OCI-LY3 (cell line): ENCODE measurements around the gene KIF1B.

Source experiments
- H2AFZ ChIP-seq: fragments of 200-600, 300-600 bp; shearing (Covaris generic); 2 replicates; pipeline ENCODE4 v1.6.0; 2014; ENCODE audit warnings: antibody characterized with exemption, low read depth, low read length
- H3K27ac ChIP-seq: fragments of 200-600, 300-600 bp; sonication (generic); 2 replicates; pipeline ENCODE4 v1.5.1; 2014; ENCODE audit warnings: mild to moderate bottlenecking, low read length, moderate library complexity, mixed read lengths
- H3K27me3 ChIP-seq: fragments of 200-600, 300-600 bp; sonication (generic); 2 replicates; pipeline ENCODE4 v1.6.1; 2014; ENCODE audit warnings: low read depth, low read length, mixed read lengths
- H3K36me3 ChIP-seq: fragments of 200-600, 300-600 bp; sonication (generic); replicated peaks from 2 replicates; pipeline ENCODE3; 2014; ENCODE audit warnings: low read depth, low read length, mixed read lengths
- H3K4me1 ChIP-seq: fragments of 300-600, 200-600 bp; sonication (generic); 2 replicates; pipeline ENCODE4 v1.6.1; 2014; ENCODE audit warnings: low read length, mixed read lengths
- H3K4me2 ChIP-seq: fragments of 200-600, 300-600 bp; sonication (generic); 2 replicates; pipeline ENCODE4 v1.6.1; 2014; ENCODE audit warnings: low read length, mixed read lengths
- H3K4me3 ChIP-seq: fragments of 300-600, 200-600 bp; sonication (generic); 2 replicates; pipeline ENCODE4 v1.5.1; 2014; ENCODE audit warnings: antibody characterized with exemption, mild to moderate bottlenecking, low read length, moderate library complexity
- H3K79me2 ChIP-seq: fragments of 300-600, 200-600 bp; shearing (Covaris generic); 2 replicates; pipeline ENCODE4 v1.6.1; 2014; ENCODE audit warnings: mild to moderate bottlenecking, low read length, mixed read lengths
- H3K9ac ChIP-seq: fragments of 300-600, 200-600 bp; shearing (Covaris generic); 2 replicates; pipeline ENCODE4 v1.6.0; 2014; ENCODE audit warnings: mild to moderate bottlenecking, low read length, moderate library complexity
- H3K9me3 ChIP-seq: fragments of 200-600, 300-600 bp; shearing (Covaris generic); 2 replicates; pipeline ENCODE4 v1.6.1; 2014; ENCODE audit warnings: low read length, mixed read lengths; ENCODE audit not compliant: insufficient read depth
- H4K20me1 ChIP-seq: fragments of 200-600, 300-600 bp; sonication (generic); 2 replicates; pipeline ENCODE4 v1.6.1; 2016; ENCODE audit warnings: low read length, mixed read lengths; ENCODE audit not compliant: insufficient read depth
- EZH2phosphoT487 ChIP-seq: fragments of 200-600 bp; shearing (Covaris generic); IDR thresholded peaks from 2 replicates; pipeline ENCODE4 v1.6.1; 2018; ENCODE audit warnings: antibody characterized with exemption, mixed run types, low read depth
- TF ChIP-seq, protein P1 (sequence below): fragments of 200-600, 300-600 bp; sonication (generic); IDR thresholded peaks from 2 replicates; pipeline ENCODE4 v1.5.1; 2014; ENCODE audit warnings: antibody characterized with exemption, low read length, low read depth

The KIF1B gene

DNA sequence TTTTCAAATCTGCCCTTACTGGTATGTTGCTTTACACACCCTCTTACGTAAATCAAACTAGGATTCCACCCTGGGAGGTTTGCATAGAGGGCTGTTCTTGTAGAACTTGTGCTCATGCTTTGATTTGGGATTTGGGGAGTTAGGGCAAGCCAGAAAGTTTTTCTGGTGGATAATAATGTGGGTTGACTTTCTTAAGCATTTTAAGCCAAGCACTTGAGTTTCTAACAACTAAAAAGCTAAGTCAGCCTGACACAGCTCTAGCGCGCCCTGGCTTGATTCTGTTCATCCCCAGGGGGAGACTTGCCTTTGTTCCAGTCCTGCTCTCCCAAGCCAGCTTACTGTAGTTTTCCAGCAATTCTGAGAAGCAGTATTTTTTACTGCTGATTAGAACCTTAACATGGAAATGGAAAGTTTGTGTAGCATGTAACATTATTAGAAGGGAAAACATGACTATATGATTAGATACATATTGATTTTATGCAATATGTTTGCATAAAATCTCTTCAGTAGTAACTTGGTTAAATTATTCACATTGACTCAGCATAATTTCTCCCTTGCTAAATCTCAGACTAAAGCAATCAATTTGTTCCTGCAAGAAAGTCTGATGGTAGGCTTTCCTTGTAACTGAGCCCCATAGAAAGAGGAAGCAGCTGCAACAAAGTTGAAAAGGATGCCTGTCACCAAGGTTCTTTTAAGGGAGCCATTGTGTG is 177.5 kb downstream of the KIF1B start:
- Histone ChIP-seq H4K20me1 (no peaks in the 10 kb centered on the region), H3K27ac (peak overlapping the region; percentile 54), H3K4me1 (peaks cover 13% of the 10 kb centered on the region), H3K9ac (peak overlapping the region; percentile 19; the same call in 1 of the 2 replicates), H3K4me3 (peak overlapping the region; percentile 52), H3K4me2 (peak overlapping the region; percentile 51), H3K79me2 (no peaks in the 10 kb centered on the region), H3K36me3 (no peaks in the 10 kb centered on the region), H3K9me3 (no peaks in the 10 kb centered on the region), H3K27me3 (no peaks in the 10 kb centered on the region), H2AFZ (peak overlapping the region; percentile 27; the same call in 1 of the 2 replicates)
- TF ChIP-seq, protein P1, sequence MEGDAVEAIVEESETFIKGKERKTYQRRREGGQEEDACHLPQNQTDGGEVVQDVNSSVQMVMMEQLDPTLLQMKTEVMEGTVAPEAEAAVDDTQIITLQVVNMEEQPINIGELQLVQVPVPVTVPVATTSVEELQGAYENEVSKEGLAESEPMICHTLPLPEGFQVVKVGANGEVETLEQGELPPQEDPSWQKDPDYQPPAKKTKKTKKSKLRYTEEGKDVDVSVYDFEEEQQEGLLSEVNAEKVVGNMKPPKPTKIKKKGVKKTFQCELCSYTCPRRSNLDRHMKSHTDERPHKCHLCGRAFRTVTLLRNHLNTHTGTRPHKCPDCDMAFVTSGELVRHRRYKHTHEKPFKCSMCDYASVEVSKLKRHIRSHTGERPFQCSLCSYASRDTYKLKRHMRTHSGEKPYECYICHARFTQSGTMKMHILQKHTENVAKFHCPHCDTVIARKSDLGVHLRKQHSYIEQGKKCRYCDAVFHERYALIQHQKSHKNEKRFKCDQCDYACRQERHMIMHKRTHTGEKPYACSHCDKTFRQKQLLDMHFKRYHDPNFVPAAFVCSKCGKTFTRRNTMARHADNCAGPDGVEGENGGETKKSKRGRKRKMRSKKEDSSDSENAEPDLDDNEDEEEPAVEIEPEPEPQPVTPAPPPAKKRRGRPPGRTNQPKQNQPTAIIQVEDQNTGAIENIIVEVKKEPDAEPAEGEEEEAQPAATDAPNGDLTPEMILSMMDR: no peak
- TF ChIP-seq EZH2phosphoT487: no peak

DNA sequence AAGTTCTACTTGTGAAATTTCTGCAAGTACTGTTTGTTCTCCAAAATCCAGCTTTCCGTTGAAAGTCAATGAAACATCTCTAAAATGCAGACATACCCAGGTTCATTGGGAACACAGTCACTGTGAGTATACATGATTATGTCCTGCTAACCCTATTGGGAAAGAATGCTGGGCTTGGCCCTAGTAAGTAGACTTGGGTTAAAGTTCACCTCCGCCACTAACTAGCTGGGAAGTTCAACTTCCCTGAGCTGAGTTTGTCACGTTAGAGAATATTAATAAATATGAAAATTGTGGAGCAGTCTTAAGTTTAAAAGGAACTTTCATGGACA is 178.0 kb downstream of the KIF1B start:
- Histone ChIP-seq H3K9ac (no peak overlapping the region), H3K27ac (no peak overlapping the region), H3K4me2 (peak overlapping the region; percentile 51), H3K36me3 (no peaks in the 10 kb centered on the region), H3K79me2 (no peaks in the 10 kb centered on the region), H3K4me3 (no peak overlapping the region; the same call in 1 of the 2 replicates), H3K4me1 (peaks cover 13% of the 10 kb centered on the region), H3K27me3 (no peaks in the 10 kb centered on the region), H4K20me1 (no peaks in the 10 kb centered on the region), H3K9me3 (no peaks in the 10 kb centered on the region), H2AFZ (peak overlapping the region; percentile 27; the same call in 1 of the 2 replicates)
- no peak for TF ChIP-seq EZH2phosphoT487
- TF ChIP-seq, protein P1: no peak

DNA sequence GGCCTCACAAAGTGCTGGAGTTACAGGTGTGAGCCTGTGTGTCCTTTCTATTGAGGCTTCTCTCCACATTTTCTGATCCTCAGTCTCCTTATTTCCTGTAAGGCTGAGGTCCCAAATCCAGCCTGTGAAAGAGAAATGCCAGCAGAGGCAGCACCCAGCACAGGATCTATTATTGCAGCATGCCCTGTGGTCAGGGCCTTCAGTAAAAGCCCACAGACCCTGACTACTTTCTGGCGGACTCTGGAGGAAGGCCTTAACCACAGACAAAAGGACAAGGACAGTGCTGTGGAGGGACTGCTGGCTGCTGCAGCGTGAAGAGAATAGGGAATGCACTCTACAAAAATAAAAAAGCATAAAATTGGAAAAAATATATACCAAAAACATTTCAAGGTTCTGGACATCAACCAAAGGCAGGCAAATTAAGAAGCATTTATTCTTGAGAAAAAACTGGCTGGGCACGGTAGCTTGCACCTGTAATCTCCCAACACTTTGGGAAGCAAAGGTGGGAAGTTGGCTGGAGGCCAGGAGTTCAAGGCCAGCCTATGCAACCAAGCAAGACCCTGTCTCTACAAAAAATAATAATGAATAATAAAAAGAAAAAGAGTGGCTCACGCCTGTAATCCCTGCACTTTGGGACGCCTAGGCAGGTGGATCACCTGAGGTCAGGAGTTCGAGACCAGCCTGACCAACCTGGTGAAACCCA is 179.1 kb downstream of the KIF1B start:
- TF ChIP-seq EZH2phosphoT487: no peak
- TF ChIP-seq, protein P1: no peak
- Histone ChIP-seq H3K9ac (no peak overlapping the region), H3K36me3 (no peaks in the 10 kb centered on the region), H2AFZ (no peak overlapping the region), H4K20me1 (no peaks in the 10 kb centered on the region), H3K27me3 (no peaks in the 10 kb centered on the region), H3K4me3 (no peak overlapping the region), H3K4me2 (no peak overlapping the region), H3K79me2 (no peaks in the 10 kb centered on the region), H3K4me1 (peaks cover 13% of the 10 kb centered on the region), H3K9me3 (no peaks in the 10 kb centered on the region), H3K27ac (no peak overlapping the region)

DNA sequence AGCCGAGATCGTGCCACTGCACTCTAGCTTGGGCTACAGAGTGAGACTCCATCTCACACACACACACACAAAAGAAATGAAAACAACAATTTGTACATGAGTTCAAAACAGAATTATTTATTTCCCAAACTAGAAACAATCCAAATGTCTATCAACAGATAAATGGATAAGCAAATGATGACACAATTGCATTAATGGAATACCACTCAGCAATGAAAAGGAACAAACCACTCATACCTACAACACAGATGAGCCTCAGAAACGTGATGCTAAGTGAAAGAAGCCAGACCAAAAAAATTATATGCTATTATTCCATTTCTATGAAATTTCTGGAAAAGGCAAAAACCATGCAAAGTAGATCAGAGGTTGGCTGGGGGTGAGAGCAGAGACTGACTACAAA is 186.5 kb downstream of the KIF1B start:
- Histone ChIP-seq H2AFZ (no peak overlapping the region), H3K4me3 (no peak overlapping the region), H3K4me2 (no peak overlapping the region), H3K9me3 (no peaks in the 10 kb centered on the region), H3K36me3 (peaks cover 3% of the 10 kb centered on the region), H3K27me3 (no peaks in the 10 kb centered on the region), H3K9ac (no peak overlapping the region), H3K79me2 (peaks cover 27% of the 10 kb centered on the region), H3K27ac (no peak overlapping the region), H3K4me1 (peaks cover 7% of the 10 kb centered on the region), H4K20me1 (no peaks in the 10 kb centered on the region)
- TF ChIP-seq, protein P1: no peak
- TF ChIP-seq EZH2phosphoT487: no peak
